NCI-H748 (cell line): ENCODE results near the gene TMEM31.
A peak's percentile ranks its signal among the peaks of the same experiment; 100 is the strongest.

Experiments used
- DNase-seq: peaks from one replicate; lab custom pipeline; 2025; ENCODE audit not compliant: unreplicated experiment; lab: John Stamatoyannopoulos, UW

The TMEM31 gene

GRCh38 chrX:103710609-103711008, at the start of gene TMEM31:
TMEM31 (plus strand) TSS chrX:103710909; CDS start chrX:103712259, 1,350 bp downstream.
- no peak for DNase-seq

GRCh38 chrX:103663981-103664762, 46.5 kb upstream of the TMEM31 start:
- DNase-seq: no peak

- DNase-seq: no peak
Measured at GRCh38 chrX:103666202-103667107, 44.3 kb upstream of the TMEM31 start.

- DNase-seq: no peak
Measured at GRCh38 chrX:103669745-103670144, 41.0 kb upstream of the TMEM31 start.

- DNase-seq: no peak
Measured at GRCh38 chrX:103674531-103675454, 35.9 kb upstream of the TMEM31 start.

GRCh38 chrX:103678199-103678993, 32.3 kb upstream of the TMEM31 start:
- no peak for DNase-seq

- no peak for DNase-seq
Measured at GRCh38 chrX:103681443-103681842, 29.3 kb upstream of the TMEM31 start.

GRCh38 chrX:103685396-103685795, 25.3 kb upstream of the TMEM31 start:
- DNase-seq: no peak

- peak; percentile 98 for DNase-seq
Measured at GRCh38 chrX:103686199-103687072, 24.3 kb upstream of the TMEM31 start, which contains the start of gene MORF4L2. MORF4L2 (minus strand) TSS chrX:103686699; CDS start chrX:103677027, 9,672 bp downstream.

GRCh38 chrX:103687073-103687695, 23.5 kb upstream of the TMEM31 start:
- DNase-seq: peak; percentile 88

GRCh38 chrX:103687696-103688201, 23.0 kb upstream of the TMEM31 start:
- DNase-seq: peak; percentile 84

GRCh38 chrX:103688946-103689345, 21.8 kb upstream of the TMEM31 start:
- DNase-seq: peak; percentile 41

GRCh38 chrX:103691059-103691458, 19.6 kb upstream of the TMEM31 start:
- DNase-seq: no peak

GRCh38 chrX:103697687-103698086, 13.0 kb upstream of the TMEM31 start:
- DNase-seq: no peak

GRCh38 chrX:103699243-103699642, 11.5 kb upstream of the TMEM31 start:
- DNase-seq: no peak

GRCh38 chrX:103704863-103705262, 5.8 kb upstream of the TMEM31 start:
- DNase-seq: no peak

GRCh38 chrX:103716962-103717361, 6.3 kb downstream of the TMEM31 start:
- no peak for DNase-seq

GRCh38 chrX:103718120-103718519, 7.4 kb downstream of the TMEM31 start:
- no peak for DNase-seq
